Neutrophil (primary cell): ENCODE results near the gene TP53I3.

Source experiments
- H3K27ac ChIP-seq: fragments of 200-600 bp; sonication (generic); 2 replicates; pipeline ENCODE4 v1.5.1; 2016; ENCODE audit warnings: mild to moderate bottlenecking, moderate library complexity
- H3K27me3 ChIP-seq: fragments of 200-600 bp; sonication (generic); 2 replicates; pipeline ENCODE4 v1.6.0; 2016; ENCODE audit warnings: mild to moderate bottlenecking
- H3K36me3 ChIP-seq: fragments of 200-600 bp; sonication (generic); 2 replicates; pipeline ENCODE4 v1.5.1; 2017
- H3K4me1 ChIP-seq, 2 experiments: fragments of 200-600 bp in 1 of 2; sonication (generic) in 1 of 2; 1 replicate in 1 of 2; 2 replicates in 1 of 2; pipeline versions ENCODE4 v1.5.1 to v1.6.1; 2013 to 2016; ENCODE audit warnings: low read depth in 1 of 2, low read length in 1 of 2, mild to moderate bottlenecking in 1 of 2, moderate library complexity in 1 of 2; ENCODE audit not compliant: control insufficient read depth in 1 of 2, insufficient read depth in 1 of 2
- H3K4me3 ChIP-seq, 2 experiments: fragments of 200-600 bp in 1 of 2; sonication (generic) in 1 of 2; 1 replicate in 1 of 2; 2 replicates in 1 of 2; pipeline ENCODE4 v1.5.1; 2013 to 2016; ENCODE audit warnings: low read depth in 1 of 2, low read length in 1 of 2, mild to moderate bottlenecking in 1 of 2, moderate library complexity in 1 of 2
- H3K9me3 ChIP-seq: fragments of 200-600 bp; sonication (generic); 2 replicates; pipeline ENCODE4 v1.5.1; 2016
- TF ChIP-seq, protein P1 (sequence below): fragments of 200-600 bp; sonication (generic); IDR thresholded peaks from 2 replicates; pipeline ENCODE4 v1.5.1; 2016; ENCODE audit warnings: antibody characterized with exemption

TP53I3 gene

DNA sequence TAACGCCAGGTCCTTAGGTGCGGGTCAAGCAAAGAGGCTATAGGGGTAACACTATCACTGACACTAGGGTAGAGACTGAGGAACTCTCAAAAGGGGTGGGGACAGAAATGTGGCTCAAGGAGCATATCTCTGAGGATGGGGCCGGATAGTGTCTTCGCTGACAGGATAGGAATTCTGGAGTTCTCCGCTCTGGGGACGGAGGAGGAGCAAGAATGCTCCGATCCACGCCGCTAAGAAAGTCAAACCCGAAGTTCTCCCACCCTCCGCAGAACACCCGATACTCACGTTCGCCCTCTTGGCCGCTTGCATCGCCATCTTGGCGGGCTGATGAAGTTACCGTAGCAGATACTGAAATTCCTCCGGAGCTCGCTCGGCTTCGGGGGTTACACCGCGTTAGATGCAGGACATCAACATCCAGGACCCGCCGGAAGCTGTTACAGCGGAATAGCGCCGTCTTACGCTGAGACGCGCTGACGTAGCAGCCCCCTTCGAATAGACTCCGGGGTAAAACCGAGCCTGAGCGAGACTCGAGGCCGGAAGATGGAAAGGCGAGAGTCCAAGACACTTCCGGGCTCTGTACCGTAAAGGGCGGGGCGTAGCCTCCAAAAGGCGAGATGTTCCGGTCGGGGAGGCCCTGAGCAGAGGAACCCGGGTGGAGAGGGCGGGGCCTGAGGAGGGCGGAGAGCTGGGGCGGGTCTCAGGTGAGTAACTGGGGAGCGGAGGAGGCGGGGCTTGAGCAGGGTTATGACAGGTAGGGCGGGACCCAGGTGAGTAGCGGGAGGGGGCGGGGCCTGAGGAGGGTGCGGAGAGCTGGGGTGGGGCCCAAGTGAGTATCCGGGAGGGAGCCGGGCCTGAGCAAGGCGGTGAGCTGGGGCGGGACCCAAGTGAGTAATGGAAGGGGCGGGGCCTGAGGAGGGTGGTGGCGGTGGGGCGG, 8.5 kb downstream of the TP53I3 start, which contains the start of gene SF3B6:
Gene SF3B6 (minus strand): TSS at position 412 of the 934 bp plus-strand sequence. CDS start 97 bp downstream, at position 315.
- Histone ChIP-seq H3K36me3 (peaks cover 45% of the 10 kb centered on the region), H3K27me3 (no peaks in the 10 kb centered on the region), H3K27ac (peak within 1 kb of the TSS; percentile 95), H3K9me3 (no peaks in the 10 kb centered on the region), H3K4me1 (peaks cover 42 to 47% of the 10 kb centered on the region in 2 experiments), H3K4me3 (peak within 1 kb of the TSS; percentile 84 to 100)
- TF ChIP-seq, protein P1, sequence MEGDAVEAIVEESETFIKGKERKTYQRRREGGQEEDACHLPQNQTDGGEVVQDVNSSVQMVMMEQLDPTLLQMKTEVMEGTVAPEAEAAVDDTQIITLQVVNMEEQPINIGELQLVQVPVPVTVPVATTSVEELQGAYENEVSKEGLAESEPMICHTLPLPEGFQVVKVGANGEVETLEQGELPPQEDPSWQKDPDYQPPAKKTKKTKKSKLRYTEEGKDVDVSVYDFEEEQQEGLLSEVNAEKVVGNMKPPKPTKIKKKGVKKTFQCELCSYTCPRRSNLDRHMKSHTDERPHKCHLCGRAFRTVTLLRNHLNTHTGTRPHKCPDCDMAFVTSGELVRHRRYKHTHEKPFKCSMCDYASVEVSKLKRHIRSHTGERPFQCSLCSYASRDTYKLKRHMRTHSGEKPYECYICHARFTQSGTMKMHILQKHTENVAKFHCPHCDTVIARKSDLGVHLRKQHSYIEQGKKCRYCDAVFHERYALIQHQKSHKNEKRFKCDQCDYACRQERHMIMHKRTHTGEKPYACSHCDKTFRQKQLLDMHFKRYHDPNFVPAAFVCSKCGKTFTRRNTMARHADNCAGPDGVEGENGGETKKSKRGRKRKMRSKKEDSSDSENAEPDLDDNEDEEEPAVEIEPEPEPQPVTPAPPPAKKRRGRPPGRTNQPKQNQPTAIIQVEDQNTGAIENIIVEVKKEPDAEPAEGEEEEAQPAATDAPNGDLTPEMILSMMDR = no peak

DNA sequence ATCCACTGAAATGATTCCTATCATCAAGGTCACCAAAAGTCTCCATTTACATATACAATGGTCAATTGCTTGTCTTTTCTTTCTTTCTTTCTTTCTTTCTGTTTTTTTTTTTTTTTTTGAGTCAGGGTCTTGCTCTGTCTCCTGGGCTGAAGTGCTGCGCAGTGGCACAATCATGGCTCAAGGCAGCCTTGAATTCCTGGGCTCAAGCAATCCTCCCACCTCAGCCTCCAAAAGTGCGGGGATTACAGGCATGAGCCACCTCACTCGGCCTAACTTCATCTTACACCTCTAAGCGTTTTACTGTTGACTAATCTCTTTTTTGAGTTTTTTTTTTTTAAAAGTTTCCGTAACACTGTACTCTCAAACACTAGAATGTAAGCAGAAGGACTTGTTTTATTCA, 9.4 kb downstream of the TP53I3 start:
- H3K4me1 ChIP-seq = peaks cover 33 to 38% of the 10 kb centered on the region in 2 experiments
- TF ChIP-seq, protein P1 = no peak
- H3K27me3 ChIP-seq = no peaks in the 10 kb centered on the region
- peak overlapping the region; percentile 95 for H3K27ac ChIP-seq
- H3K4me3 ChIP-seq = peak overlapping the region; percentile 84 to 100
- H3K36me3 ChIP-seq = peaks cover 48% of the 10 kb centered on the region
- H3K9me3 ChIP-seq = no peaks in the 10 kb centered on the region

DNA sequence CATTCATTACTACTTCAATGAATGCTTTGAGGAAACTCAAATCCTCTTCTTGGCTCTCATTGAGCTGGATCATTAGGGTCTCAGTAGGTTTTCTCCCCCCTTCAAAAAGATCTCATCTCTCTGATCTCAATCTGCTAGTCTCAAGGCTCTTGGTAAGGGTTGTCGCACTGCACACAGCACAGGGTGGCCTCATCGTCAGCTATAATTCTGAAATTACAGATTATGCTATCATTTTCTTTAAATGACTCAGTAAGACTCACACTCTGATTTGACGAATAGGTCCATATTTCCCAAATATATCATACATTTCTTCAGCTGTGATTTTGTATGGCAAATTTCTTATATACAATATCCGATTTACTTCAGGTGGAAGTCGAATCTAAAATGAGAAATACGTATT, 10.8 kb downstream of the TP53I3 start:
- no peak overlapping the region for H3K4me3 ChIP-seq
- TF ChIP-seq, protein P1 = no peak

DNA sequence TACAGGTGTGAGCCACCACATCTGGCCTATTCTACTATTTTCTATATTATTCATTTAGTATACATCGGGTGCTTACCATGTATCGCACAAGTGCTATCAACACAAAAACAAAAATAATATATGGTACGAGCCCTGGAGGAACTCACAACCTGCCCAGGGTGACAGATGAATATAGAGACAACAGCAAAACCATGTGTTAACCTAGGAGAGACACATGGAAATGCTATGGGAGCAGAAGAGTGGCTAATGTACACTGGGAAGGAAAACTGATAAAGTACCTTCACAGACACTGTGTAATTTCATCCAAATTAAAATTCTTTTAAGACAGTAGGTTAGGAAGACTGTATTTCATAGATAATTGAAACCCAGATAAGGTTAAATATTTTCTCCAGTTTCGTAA, 12.4 kb downstream of the TP53I3 start:
- Histone ChIP-seq H3K4me3 (no peak overlapping the region), H3K27me3 (no peaks in the 10 kb centered on the region), H3K27ac (no peak overlapping the region), H3K36me3 (peaks cover 61% of the 10 kb centered on the region), H3K9me3 (no peaks in the 10 kb centered on the region), H3K4me1 (peaks cover 22 to 31% of the 10 kb centered on the region in 2 experiments)
- TF ChIP-seq, protein P1 = no peak

More for the DNA sequence above, 10.8 kb downstream of the TP53I3 start:
- H3K4me1 ChIP-seq = peaks cover 37 to 45% of the 10 kb centered on the region in 2 experiments
- no peaks in the 10 kb centered on the region for H3K9me3 ChIP-seq
- no peaks in the 10 kb centered on the region for H3K27me3 ChIP-seq
- peaks cover 47% of the 10 kb centered on the region for H3K36me3 ChIP-seq
- no peak overlapping the region for H3K27ac ChIP-seq

DNA sequence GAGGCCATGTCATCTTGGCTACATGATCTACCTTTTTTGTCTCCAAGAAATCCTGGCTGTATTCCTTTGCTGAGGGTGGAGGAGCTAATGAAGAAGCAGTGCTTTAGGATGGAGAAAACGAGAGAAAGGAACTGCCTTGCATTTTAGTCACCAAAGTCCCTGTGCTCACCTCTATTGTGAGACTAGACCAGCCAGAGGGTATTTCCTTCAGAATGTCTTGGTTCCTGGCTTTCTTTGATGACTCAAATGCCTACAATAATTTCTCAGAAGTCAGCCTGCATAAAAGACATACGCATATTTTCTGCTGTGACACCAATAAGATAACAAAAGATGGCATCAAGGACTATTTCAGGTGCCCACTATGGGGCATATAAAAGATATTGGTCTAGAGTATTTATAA, 19.3 kb downstream of the TP53I3 start:
- H3K27ac ChIP-seq = no peak overlapping the region
- H3K36me3 ChIP-seq = peaks cover 44% of the 10 kb centered on the region
- TF ChIP-seq, protein P1 = no peak

More for the DNA sequence above, 19.3 kb downstream of the TP53I3 start:
- Histone ChIP-seq H3K9me3 (no peaks in the 10 kb centered on the region), H3K4me3 (no peak overlapping the region), H3K4me1 (peaks cover 12 to 20% of the 10 kb centered on the region in 2 experiments), H3K27me3 (no peaks in the 10 kb centered on the region)
